Prostate gland (tissue), 2 donors: ENCODE results near the gene SH3D19. TPM values are rescaled to one million over a fixed set of nuclear protein-coding genes. Genes with fewer than 3 reads are reported as not detected.

Experiments
- DNase-seq: peaks from one replicate; pipeline ENCODE4 v3.0.0-alpha.2; 2019; ENCODE audit warnings: low spot score
- H3K27ac ChIP-seq, 2 donors: fragments of 200-600 bp; sonication (generic); 2 replicates each; pipeline ENCODE4 v1.5.1; 2017 to 2019
- H3K27me3 ChIP-seq: fragments of 200-600 bp; sonication (generic); replicated peaks from 2 replicates; pipeline ENCODE4 v1.5.1; 2019; ENCODE audit not compliant: insufficient read depth
- H3K36me3 ChIP-seq, 2 donors: fragments of 200-600 bp; sonication (generic); 1 replicate in 1 of 2; 2 replicates in 1 of 2; pipeline versions ENCODE4 v1.5.1 to v1.8.1; 2017 to 2019
- H3K4me1 ChIP-seq: fragments of 200-600 bp; sonication (generic); replicated peaks from 2 replicates; pipeline ENCODE4 v1.5.1; 2019
- H3K4me3 ChIP-seq, 2 donors: fragments of 200-600 bp; sonication (generic); 2 replicates each; pipeline ENCODE4 v1.5.1; 2017 to 2019
- H3K9me3 ChIP-seq: fragments of 200-600 bp; sonication (generic); 2 replicates; pipeline ENCODE4 v1.5.1; 2017
- CTCF ChIP-seq, 4 experiments: fragments of 200-600 bp in 2 of 4; fragments of 450-650 bp in 2 of 4; sonication (generic) in 2 of 4; IDR thresholded peaks; 1 replicate in 3 of 4; 2 replicates in 1 of 4; pipeline ENCODE4 v1.5.1; 2016 to 2019; ENCODE audit warnings: antibody characterized with exemption in 4 of 4, mild to moderate bottlenecking in 2 of 4, moderate library complexity in 2 of 4
- POLR2A ChIP-seq: fragments of 450-650 bp; IDR thresholded peaks from one replicate; pipeline ENCODE4 v1.6.1; 2016; ENCODE audit warnings: antibody characterized with exemption, mild to moderate bottlenecking
- POLR2AphosphoS5 ChIP-seq: sonication (generic); formaldehyde crosslinking; IDR thresholded peaks from one replicate; pipeline ENCODE4 v1.6.1; 2017; ENCODE audit warnings: antibody characterized with exemption
- WGBS: methylation state at CpG from one replicate; pipeline ENCODE4 v1.1.5; 2018; 5-methylcytosine and 5-hydroxymethylcytosine counted together
- intact Hi-C: fragments of 100-400 bp; cut with DNase I; formaldehyde crosslinking; loops from one replicate; pipeline ENCODE4 v1.14.2; 2022
- total RNA-seq, 2 donors: library from RNA; depleted of rRNA; stranded (reverse); fragments of >200 nt; gene quantifications; one replicate each; pipeline ENCODE4 v1.1.0, GENCODE V29; 2016

The SH3D19 gene
- total RNA-seq, 2 donors from 2014 or later = 27.1 to 61.1 TPM

- TF ChIP-seq POLR2A (no peak), CTCF (IDR thresholded peaks at IDR 0.05) (no peak)
- 90% methylated on average over 5 of the region's 5 CpGs for WGBS
Measured at GRCh38 chr4:151233600-151233999, 91.8 kb downstream of the SH3D19 start.

GRCh38 chr4:151231915-151232595 lies 93.3 kb downstream of the SH3D19 start:
- Histone ChIP-seq H3K4me1 (no peaks in the 10 kb centered on the region), H3K36me3 (no peaks in the 10 kb centered on the region), H3K4me3 (no peak overlapping the region), H3K27ac (no peak overlapping the region), H3K9me3 (no peaks in the 10 kb centered on the region), H3K27me3 (no peaks in the 10 kb centered on the region)
- 90% methylated on average over 7 of the region's 7 CpGs for WGBS
- intact Hi-C loops = no loop called here
- TF ChIP-seq POLR2A (no peak), CTCF (IDR thresholded peaks at IDR 0.05) (no peak), POLR2AphosphoS5 (no peak)
- no peak for DNase-seq

More at GRCh38 chr4:151233600-151233999, 91.8 kb downstream of the SH3D19 start:
- Histone ChIP-seq H3K27ac (no peak overlapping the region), H3K9me3 (no peaks in the 10 kb centered on the region), H3K36me3 (no peaks in the 10 kb centered on the region), H3K27me3 (no peaks in the 10 kb centered on the region), H3K4me3 (no peak overlapping the region), H3K4me1 (no peaks in the 10 kb centered on the region)
- DNase-seq = no peak
- intact Hi-C loops = no loop called here

GRCh38 chr4:151228189-151229119 lies 97.0 kb downstream of the SH3D19 start:
- no peaks in the 10 kb centered on the region for H3K36me3 ChIP-seq
- no peaks in the 10 kb centered on the region for H3K27me3 ChIP-seq
- H3K9me3 ChIP-seq = no peaks in the 10 kb centered on the region
- H3K27ac ChIP-seq = no peak overlapping the region
- WGBS = 81% methylated on average over 6 of the region's 6 CpGs
- no peak for TF ChIP-seq CTCF (IDR thresholded peaks at IDR 0.05)
- no peak for TF ChIP-seq POLR2AphosphoS5
- no peak for TF ChIP-seq POLR2A
- intact Hi-C loops = no loop called here
- no peaks in the 10 kb centered on the region for H3K4me1 ChIP-seq
- H3K4me3 ChIP-seq = no peak overlapping the region
- DNase-seq = no peak

- Histone ChIP-seq H3K36me3 (no peaks in the 10 kb centered on the region), H3K4me3 (no peak overlapping the region), H3K9me3 (no peaks in the 10 kb centered on the region), H3K4me1 (no peaks in the 10 kb centered on the region), H3K27ac (peak overlapping the region; percentile 6 to 15), H3K27me3 (no peaks in the 10 kb centered on the region)
- no peak for TF ChIP-seq CTCF (IDR thresholded peaks at IDR 0.05)
- 9% methylated on average over 3 of the region's 3 CpGs for WGBS
- intact Hi-C loops = no loop called here
- no peak for DNase-seq
Measured at GRCh38 chr4:151227731-151228130, 97.7 kb downstream of the SH3D19 start.
